Endothelial cell (in vitro differentiated cells): ENCODE measurements around the gene DLGAP3. TPM values are rescaled to one million over a fixed set of nuclear protein-coding genes. Genes with fewer than 3 reads are reported as not detected.
A peak's percentile ranks its signal among the peaks of the same experiment; 100 is the strongest.

Source experiments
- DNase-seq: peaks from one replicate; pipeline ENCODE4 v3.0.0; 2021; ENCODE audit warnings: low spot score
- H3K27ac Mint-ChIP-seq: one replicate; pipeline ENCODE4 v1.8.0; 2021; ENCODE audit warnings: mixed read lengths, inconsistent platforms; ENCODE audit not compliant: unreplicated experiment
- H3K27me3 Mint-ChIP-seq: one replicate; pipeline ENCODE4 v1.8.0; 2021; ENCODE audit warnings: mild to moderate bottlenecking, moderate library complexity, mixed read lengths, inconsistent platforms; ENCODE audit not compliant: unreplicated experiment
- H3K36me3 Mint-ChIP-seq: one replicate; pipeline ENCODE4 v1.8.0; 2021; ENCODE audit warnings: mild to moderate bottlenecking, low read depth, mixed read lengths, inconsistent platforms; ENCODE audit not compliant: unreplicated experiment
- H3K4me1 Mint-ChIP-seq: one replicate; pipeline ENCODE4 v1.8.0; 2021; ENCODE audit warnings: mild to moderate bottlenecking, mixed read lengths, inconsistent platforms; ENCODE audit not compliant: unreplicated experiment
- H3K4me3 Mint-ChIP-seq: one replicate; pipeline ENCODE4 v1.8.0; 2021; ENCODE audit warnings: mild to moderate bottlenecking, mixed read lengths, inconsistent platforms; ENCODE audit not compliant: unreplicated experiment
- H3K9me3 Mint-ChIP-seq: one replicate; pipeline ENCODE4 v1.8.0; 2021; ENCODE audit warnings: mixed read lengths, inconsistent platforms; ENCODE audit not compliant: unreplicated experiment
- CTCF ChIP-seq: fragments of 200-600 bp; sonication (generic); IDR thresholded peaks from one replicate; pipeline ENCODE4 v1.5.0; 2021; ENCODE audit warnings: antibody characterized with exemption; ENCODE audit not compliant: unreplicated experiment
- total RNA-seq: library from RNA; stranded (reverse); fragmentation: NEBNext Ultra II Directional; extraction: Animal tissue kit (Norgen Biotek cat#: 25700); gene quantifications from one replicate; pipeline ENCODE4 v1.2.1, GENCODE V29; 2021; ENCODE audit not compliant: unreplicated experiment

Gene DLGAP3
- total RNA-seq, 1 donor from 2014 or later, result 9.1 TPM

GRCh38 chr1:34845131-34845901, 84.1 kb downstream of the DLGAP3 start:
- peaks cover 17% of the 10 kb centered on the region for H3K27me3 Mint-ChIP-seq
- H3K9me3 Mint-ChIP-seq, result no peaks in the 10 kb centered on the region
- H3K36me3 Mint-ChIP-seq, result peaks cover 22% of the 10 kb centered on the region
- peak overlapping the region; percentile 100 for H3K27ac Mint-ChIP-seq
- peaks cover 94% of the 10 kb centered on the region for H3K4me1 Mint-ChIP-seq
- no peak for DNase-seq
- TF ChIP-seq CTCF, result no peak
- H3K4me3 Mint-ChIP-seq, result no peak overlapping the region

DNA sequence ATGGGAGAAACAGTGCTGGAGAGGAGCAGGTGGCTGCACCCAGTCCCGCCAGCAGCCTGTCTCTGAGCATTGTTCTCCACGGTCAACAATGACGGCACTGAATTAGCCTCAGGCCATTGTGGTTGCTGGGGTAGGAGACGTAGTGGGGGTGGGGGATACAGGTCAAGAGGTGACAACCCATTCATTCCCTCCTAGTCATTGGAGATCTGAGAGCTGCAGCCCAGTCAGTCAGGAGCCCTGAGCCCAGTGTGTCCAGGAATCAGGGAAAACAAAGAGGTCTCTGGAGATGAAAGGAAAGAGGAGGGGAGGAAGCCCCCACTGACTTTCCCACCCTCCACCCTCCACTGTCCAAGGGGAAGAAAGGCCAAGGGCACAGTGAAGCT, 85.2 kb downstream of the DLGAP3 start:
- peaks cover 97% of the 10 kb centered on the region for H3K4me1 Mint-ChIP-seq
- peak; percentile 60 for DNase-seq

DNA sequence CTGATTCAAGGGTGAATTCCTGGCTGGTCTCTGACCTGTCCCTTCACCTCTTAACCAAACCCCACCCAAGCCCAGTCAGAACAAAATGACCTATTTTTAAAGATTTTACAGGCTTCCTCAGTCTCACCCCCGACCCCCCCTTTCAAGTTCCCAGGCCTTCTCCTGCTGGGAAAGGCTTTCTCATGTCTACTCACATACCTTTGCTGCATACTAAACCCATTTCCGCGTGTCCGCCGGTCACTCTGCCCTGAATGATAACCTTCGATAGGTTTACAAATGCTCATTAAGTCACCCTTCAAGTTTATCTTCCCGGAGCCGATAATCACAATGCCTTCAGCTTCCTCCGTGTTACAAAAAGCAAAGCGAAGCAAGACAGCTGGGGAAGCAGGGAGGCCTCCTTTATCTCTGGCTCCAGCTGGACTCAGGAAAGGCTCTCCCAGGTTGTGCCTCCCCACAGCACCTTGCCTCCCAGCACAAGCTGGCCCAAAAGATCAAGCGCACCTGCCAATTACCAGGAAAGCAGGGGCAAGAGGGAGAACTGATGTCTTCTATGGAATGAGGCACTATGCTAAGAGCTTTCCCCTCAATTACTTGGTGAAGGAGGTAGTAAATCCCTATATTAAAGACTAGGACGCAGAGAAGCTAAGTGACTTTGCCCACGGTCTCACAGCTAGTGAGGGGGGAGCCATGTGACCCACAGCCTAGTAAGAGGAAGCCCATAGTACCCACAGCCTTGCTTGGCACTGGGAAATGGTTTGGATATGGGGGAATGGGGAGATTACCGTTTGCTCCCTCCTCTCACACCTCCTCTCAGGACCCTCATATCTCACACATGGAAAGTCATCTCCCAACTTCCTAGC, 85.8 kb downstream of the DLGAP3 start:
- no peak for TF ChIP-seq CTCF
- Mint-ChIP-seq H3K9me3 (no peaks in the 10 kb centered on the region), H3K27me3 (peaks cover 20% of the 10 kb centered on the region), H3K4me3 (peak overlapping the region; percentile 68), H3K36me3 (peaks cover 15% of the 10 kb centered on the region), H3K4me1 (peaks cover 91% of the 10 kb centered on the region), H3K27ac (peak overlapping the region; percentile 100)
- DNase-seq, result peak; percentile 55

More for the DNA sequence above, 85.2 kb downstream of the DLGAP3 start:
- H3K4me3 Mint-ChIP-seq, result peak overlapping the region; percentile 59
- H3K36me3 Mint-ChIP-seq, result peaks cover 20% of the 10 kb centered on the region
- H3K27ac Mint-ChIP-seq, result peak overlapping the region; percentile 100
- peaks cover 22% of the 10 kb centered on the region for H3K27me3 Mint-ChIP-seq
- H3K9me3 Mint-ChIP-seq, result no peaks in the 10 kb centered on the region
- no peak for TF ChIP-seq CTCF

DNA sequence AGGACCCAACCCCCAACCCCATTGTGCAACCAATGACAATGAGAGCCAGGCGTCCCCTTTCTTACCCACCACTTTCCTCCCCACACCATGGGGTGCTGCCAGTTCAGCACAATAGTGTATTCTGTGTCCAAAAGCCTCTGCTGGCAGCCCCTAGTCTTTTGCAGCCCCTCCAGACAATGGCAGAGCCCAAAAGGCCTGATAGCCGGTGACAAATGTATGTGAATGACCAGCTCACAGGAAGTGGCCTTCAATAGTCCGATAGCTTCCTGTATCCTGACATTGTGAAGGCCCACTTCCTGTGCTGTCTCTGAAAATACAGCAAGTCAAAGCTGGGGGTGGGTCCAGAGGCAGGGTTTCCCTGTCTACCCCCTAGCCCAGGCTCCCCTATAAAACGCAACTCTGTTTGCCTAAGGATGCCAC, 86.5 kb downstream of the DLGAP3 start:
- peaks cover 90% of the 10 kb centered on the region for H3K4me1 Mint-ChIP-seq
- no peaks in the 10 kb centered on the region for H3K9me3 Mint-ChIP-seq
- DNase-seq, result peak; percentile 69
- peaks cover 17% of the 10 kb centered on the region for H3K27me3 Mint-ChIP-seq
- peak overlapping the region; percentile 100 for H3K27ac Mint-ChIP-seq
- H3K36me3 Mint-ChIP-seq, result peaks cover 9% of the 10 kb centered on the region
- peak overlapping the region; percentile 68 for H3K4me3 Mint-ChIP-seq
- no peak for TF ChIP-seq CTCF
